ENCODE data around the gene OR51A2.

- TF ChIP-seq POLR2AphosphoS5 (IDR thresholded peaks at IDR 0.05; ENCODE audit: low read depth) (no peak), GABPA (IDR thresholded peaks at IDR 0.05; ENCODE audit: low read depth) (no peak)
- TF ChIP-seq, protein P1, sequence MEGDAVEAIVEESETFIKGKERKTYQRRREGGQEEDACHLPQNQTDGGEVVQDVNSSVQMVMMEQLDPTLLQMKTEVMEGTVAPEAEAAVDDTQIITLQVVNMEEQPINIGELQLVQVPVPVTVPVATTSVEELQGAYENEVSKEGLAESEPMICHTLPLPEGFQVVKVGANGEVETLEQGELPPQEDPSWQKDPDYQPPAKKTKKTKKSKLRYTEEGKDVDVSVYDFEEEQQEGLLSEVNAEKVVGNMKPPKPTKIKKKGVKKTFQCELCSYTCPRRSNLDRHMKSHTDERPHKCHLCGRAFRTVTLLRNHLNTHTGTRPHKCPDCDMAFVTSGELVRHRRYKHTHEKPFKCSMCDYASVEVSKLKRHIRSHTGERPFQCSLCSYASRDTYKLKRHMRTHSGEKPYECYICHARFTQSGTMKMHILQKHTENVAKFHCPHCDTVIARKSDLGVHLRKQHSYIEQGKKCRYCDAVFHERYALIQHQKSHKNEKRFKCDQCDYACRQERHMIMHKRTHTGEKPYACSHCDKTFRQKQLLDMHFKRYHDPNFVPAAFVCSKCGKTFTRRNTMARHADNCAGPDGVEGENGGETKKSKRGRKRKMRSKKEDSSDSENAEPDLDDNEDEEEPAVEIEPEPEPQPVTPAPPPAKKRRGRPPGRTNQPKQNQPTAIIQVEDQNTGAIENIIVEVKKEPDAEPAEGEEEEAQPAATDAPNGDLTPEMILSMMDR (IDR thresholded peaks at IDR 0.05; ENCODE audit: insufficient read depth, low read length): no peak
- TF ChIP-seq, protein P2, sequence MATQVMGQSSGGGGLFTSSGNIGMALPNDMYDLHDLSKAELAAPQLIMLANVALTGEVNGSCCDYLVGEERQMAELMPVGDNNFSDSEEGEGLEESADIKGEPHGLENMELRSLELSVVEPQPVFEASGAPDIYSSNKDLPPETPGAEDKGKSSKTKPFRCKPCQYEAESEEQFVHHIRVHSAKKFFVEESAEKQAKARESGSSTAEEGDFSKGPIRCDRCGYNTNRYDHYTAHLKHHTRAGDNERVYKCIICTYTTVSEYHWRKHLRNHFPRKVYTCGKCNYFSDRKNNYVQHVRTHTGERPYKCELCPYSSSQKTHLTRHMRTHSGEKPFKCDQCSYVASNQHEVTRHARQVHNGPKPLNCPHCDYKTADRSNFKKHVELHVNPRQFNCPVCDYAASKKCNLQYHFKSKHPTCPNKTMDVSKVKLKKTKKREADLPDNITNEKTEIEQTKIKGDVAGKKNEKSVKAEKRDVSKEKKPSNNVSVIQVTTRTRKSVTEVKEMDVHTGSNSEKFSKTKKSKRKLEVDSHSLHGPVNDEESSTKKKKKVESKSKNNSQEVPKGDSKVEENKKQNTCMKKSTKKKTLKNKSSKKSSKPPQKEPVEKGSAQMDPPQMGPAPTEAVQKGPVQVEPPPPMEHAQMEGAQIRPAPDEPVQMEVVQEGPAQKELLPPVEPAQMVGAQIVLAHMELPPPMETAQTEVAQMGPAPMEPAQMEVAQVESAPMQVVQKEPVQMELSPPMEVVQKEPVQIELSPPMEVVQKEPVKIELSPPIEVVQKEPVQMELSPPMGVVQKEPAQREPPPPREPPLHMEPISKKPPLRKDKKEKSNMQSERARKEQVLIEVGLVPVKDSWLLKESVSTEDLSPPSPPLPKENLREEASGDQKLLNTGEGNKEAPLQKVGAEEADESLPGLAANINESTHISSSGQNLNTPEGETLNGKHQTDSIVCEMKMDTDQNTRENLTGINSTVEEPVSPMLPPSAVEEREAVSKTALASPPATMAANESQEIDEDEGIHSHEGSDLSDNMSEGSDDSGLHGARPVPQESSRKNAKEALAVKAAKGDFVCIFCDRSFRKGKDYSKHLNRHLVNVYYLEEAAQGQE (IDR thresholded peaks at IDR 0.05; ENCODE audit: insufficient replicate concordance, low read depth): no peak
Observed at GRCh38 chr11:4924239-4924638, 31.3 kb downstream of the OR51A2 start, which contains the start of gene OR51G1.

All from HL-60 (cell line).